Measurements from ENCODE around the gene IL11RA. TPM values are rescaled to one million over a fixed set of nuclear protein-coding genes. Genes with fewer than 3 reads are reported as not detected.

The IL11RA gene
- total and polyA plus RNA-seq, 9 of the 15 experiments (the other 6 are each of a cell fraction or from before 2014, with no cell fraction given) = 0.11 to 5.8 (median 2.8) TPM

- TF ChIP-seq ATF3 (IDR thresholded peaks at IDR 0.05) (no peak), ATF3 (CRISPR knock-in tag; conservative IDR thresholded peaks at IDR 0.05) (no peak), ZNF347 (CRISPR knock-in tag; IDR thresholded peaks at IDR 0.05; ENCODE audit: low read depth) (no peak), MAFK (IDR thresholded peaks at IDR 0.05; ENCODE audit: low read length) (no peak), ZNF282 (CRISPR knock-in tag; IDR thresholded peaks at IDR 0.05) (no peak), CHD1 (IDR thresholded peaks at IDR 0.05; ENCODE audit: low read length) (no peak), EZH2 (IDR thresholded peaks at IDR 0.05; ENCODE audit: borderline replicate concordance, low read depth, low read length) (no peak), CUX1 (CRISPR knock-in tag; IDR thresholded peaks at IDR 0.05) (no peak), EHMT2 (IDR thresholded peaks at IDR 0.05) (no peak), E2F6 (IDR thresholded peaks at IDR 0.05; ENCODE audit: borderline replicate concordance in 1 of 2, extremely low read depth in 1 of 2, insufficient read depth in 1 of 2, insufficient read length in 1 of 2, low read depth in 1 of 2, low read length in 1 of 2, poor library complexity in 1 of 2, severe bottlenecking in 1 of 2) (no peak)
These were observed 42.8 kb downstream of the IL11RA start (continued) for GRCh38 chr9:34694811-34695210.
